Dermis blood vessel endothelial cell (primary cell): ENCODE measurements around the gene NR6A1. TPM values are rescaled to one million over a fixed set of nuclear protein-coding genes. Genes with fewer than 3 reads are reported as not detected.
"Not testable (repeated sequence)": the region's sequence is repeated elsewhere in the genome, so short reads cannot be mapped to it uniquely, and the experiment has no call there.

Experiments used
- DNase-seq: peaks from one replicate; pipeline ENCODE4 v3.0.0; 2010
- total RNA-seq: library from RNA; depleted of rRNA; stranded (reverse); fragments of >200 nt; gene quantifications from 2 replicates; pipeline ENCODE4 v1.2.3, GENCODE V29; 2014

NR6A1 gene
- total RNA-seq, 1 donor from 2014 or later, result 2.9 TPM

GRCh38 chr9:124776618-124776953 is 5.5 kb upstream of the NR6A1 start:
- no peak for DNase-seq

- DNase-seq, result peak; percentile 88
Observed at GRCh38 chr9:124774129-124774978, 3.2 kb upstream of the NR6A1 start.

GRCh38 chr9:124773473-124774128 is 2.5 kb upstream of the NR6A1 start:
- no peak for DNase-seq

GRCh38 chr9:124772877-124773276 is 1.8 kb upstream of the NR6A1 start:
- not testable (repeated sequence) for DNase-seq

GRCh38 chr9:124771867-124772679 is 962 bp upstream of the NR6A1 start:
- DNase-seq, result peak; percentile 75

- DNase-seq, result no peak
Observed at GRCh38 chr9:124770359-124771020, 621 bp downstream of the NR6A1 start.

- DNase-seq, result no peak
Observed at GRCh38 chr9:124769549-124770358, 1.4 kb downstream of the NR6A1 start.

GRCh38 chr9:124768750-124769548 is 2.2 kb downstream of the NR6A1 start:
- peak; percentile 36 for DNase-seq

- DNase-seq, result no peak
Observed at GRCh38 chr9:124768334-124768733, 2.8 kb downstream of the NR6A1 start.

- DNase-seq, result no peak
Observed at GRCh38 chr9:124767821-124768220, 3.3 kb downstream of the NR6A1 start.

- no peak for DNase-seq
Observed at GRCh38 chr9:124766815-124767554, 4.1 kb downstream of the NR6A1 start.

- no peak for DNase-seq
Observed at GRCh38 chr9:124766326-124766725, 4.8 kb downstream of the NR6A1 start.

- DNase-seq, result no peak
Observed at GRCh38 chr9:124765439-124765835, 5.7 kb downstream of the NR6A1 start.

- peak; percentile 51 for DNase-seq
Observed at GRCh38 chr9:124764774-124765438, 6.2 kb downstream of the NR6A1 start.

- DNase-seq, result no peak
Observed at GRCh38 chr9:124762633-124763032, 8.5 kb downstream of the NR6A1 start.

- DNase-seq, result no peak
Observed at GRCh38 chr9:124761710-124762109, 9.4 kb downstream of the NR6A1 start.

- DNase-seq, result no peak
Observed at GRCh38 chr9:124761196-124761595, 9.9 kb downstream of the NR6A1 start.

GRCh38 chr9:124760719-124761118 is 10.4 kb downstream of the NR6A1 start:
- DNase-seq, result no peak

- no peak for DNase-seq
Observed at GRCh38 chr9:124759327-124759726, 11.8 kb downstream of the NR6A1 start.

- no peak for DNase-seq
Observed at GRCh38 chr9:124758691-124759090, 12.4 kb downstream of the NR6A1 start.
